H1 (cell line): ENCODE data around the gene SPTBN4. TPM values are rescaled to one million over a fixed set of nuclear protein-coding genes. Genes with fewer than 3 reads are reported as not detected.
A peak's percentile ranks its signal among the peaks of the same experiment; 100 is the strongest.

ENCODE experiments used
- CTCF ChIA-PET: fragments of 300-600 bp; sonication (Branson Sonifier 250); formaldehyde crosslinking; loops from one replicate; lab custom pipeline; 2021; ENCODE audit not compliant: partially characterized antibody; lab: Charles Lee
- POLR2A ChIA-PET: fragments of 300-600 bp; sonication (Branson Sonifier 250); formaldehyde crosslinking; loops from one replicate; lab custom pipeline; 2021; ENCODE audit warnings: inconsistent platforms; ENCODE audit not compliant: partially characterized antibody; lab: Charles Lee
- DNase-seq, 2 experiments: peaks; one replicate each; pipeline versions ENCODE4 v3.0.0 to v3.0.0-alpha.2; 2010 to 2022; ENCODE audit warnings: low spot score in 2 of 2, low read depth in 1 of 2, mixed read lengths in 1 of 2
- FAIRE-seq: peaks from 2 replicates; lab custom pipeline; 2011; peaks lifted over from hg19 to GRCh38; lab: Jason Lieb, UNC
- H2AFZ ChIP-seq: 2 replicates; pipeline ENCODE4 v1.8.1; 2012; ENCODE audit warnings: low read length, inconsistent platforms
- H2AK5ac ChIP-seq: 2 replicates; pipeline ENCODE4 v1.6.1; 2013; ENCODE audit warnings: low read depth, low read length
- H2BK120ac ChIP-seq: replicated peaks from 2 replicates; pipeline ENCODE3; 2013; ENCODE audit warnings: low read depth, low read length, inconsistent platforms
- H2BK12ac ChIP-seq: 2 replicates; pipeline ENCODE4 v1.6.1; 2013; ENCODE audit warnings: low read depth, low read length
- H2BK15ac ChIP-seq: 2 replicates; pipeline ENCODE4 v1.6.1; 2013; ENCODE audit warnings: low read length
- H2BK20ac ChIP-seq: 2 replicates; pipeline ENCODE4 v1.6.1; 2013; ENCODE audit warnings: low read length
- H2BK5ac ChIP-seq: 2 replicates; pipeline ENCODE4 v1.6.1; 2013; ENCODE audit warnings: low read depth, low read length
- H3K14ac ChIP-seq: 2 replicates; pipeline ENCODE4 v1.6.1; 2013; ENCODE audit warnings: inconsistent platforms; ENCODE audit not compliant: insufficient read length
- H3K18ac ChIP-seq: 2 replicates; pipeline ENCODE4 v1.6.1; 2013; ENCODE audit warnings: low read length; ENCODE audit errors: extremely low read depth
- H3K23ac ChIP-seq: 2 replicates; pipeline ENCODE4 v1.6.1; 2013; ENCODE audit warnings: inconsistent platforms; ENCODE audit not compliant: insufficient read length
- H3K23me2 ChIP-seq: 2 replicates; pipeline ENCODE4 v1.6.1; 2013; ENCODE audit warnings: low read depth, low read length
- H3K27ac ChIP-seq: 2 replicates; pipeline ENCODE4 v1.6.1; 2011; ENCODE audit warnings: low read depth, low read length, inconsistent platforms
- H3K27me3 ChIP-seq, 4 experiments: replicated peaks in 1 of 4; 1 replicate in 1 of 4; 2 replicates in 3 of 4; pipeline versions ENCODE4 v1.6.1 to v1.8.1; 2011 to 2013; ENCODE audit warnings: low read length in 3 of 4, mild to moderate bottlenecking in 3 of 4, inconsistent platforms in 2 of 4, mixed read lengths in 2 of 4, moderate library complexity in 1 of 4; ENCODE audit not compliant: control insufficient read depth in 3 of 4, insufficient read depth in 3 of 4; ENCODE audit errors: extremely low read depth in 1 of 4
- H3K36me3 ChIP-seq, 4 experiments: 2 replicates each; pipeline versions ENCODE4 v1.6.1 to v1.8.1; 2011 to 2013; ENCODE audit warnings: mild to moderate bottlenecking in 4 of 4, low read length in 3 of 4, moderate library complexity in 2 of 4, control low read depth in 1 of 4, inconsistent platforms in 1 of 4; ENCODE audit not compliant: insufficient read depth in 4 of 4, control insufficient read depth in 2 of 4
- H3K4ac ChIP-seq: replicated peaks from 2 replicates; pipeline ENCODE3; 2013; ENCODE audit warnings: low read length, low read depth, mixed read lengths, inconsistent platforms; ENCODE audit not compliant: insufficient read length
- H3K4me1 ChIP-seq, 4 experiments: replicated peaks in 1 of 4; 1 replicate in 1 of 4; 2 replicates in 3 of 4; pipeline versions ENCODE4 v1.6.1 to v1.8.1; 2011 to 2013; ENCODE audit warnings: low read length in 3 of 4, inconsistent platforms in 2 of 4, mixed read lengths in 1 of 4; ENCODE audit not compliant: insufficient read depth in 4 of 4, control insufficient read depth in 3 of 4
- H3K4me2 ChIP-seq, 2 experiments: 2 replicates each; pipeline versions ENCODE4 v1.6.1 to v1.8.1; 2011 to 2013; ENCODE audit warnings: low read depth in 2 of 2, low read length in 2 of 2, control low read depth in 1 of 2, inconsistent platforms in 1 of 2, mild to moderate bottlenecking in 1 of 2; ENCODE audit not compliant: insufficient read depth in 1 of 2
- H3K4me3 ChIP-seq, 4 experiments: fragments of 200-600, 300-600 bp in 1 of 4; sonication (generic), shearing (Covaris generic), sonication (Bioruptor Twin) in 1 of 4; 2 replicates each; pipeline versions ENCODE4 v1.5.1 to v1.8.1; 2011 to 2016; ENCODE audit warnings: low read length in 4 of 4, low read depth in 3 of 4, control low read depth in 2 of 4, inconsistent platforms in 2 of 4, mild to moderate bottlenecking in 2 of 4, mixed read lengths in 1 of 4, moderate library complexity in 1 of 4; ENCODE audit not compliant: insufficient read depth in 2 of 4; ENCODE audit errors: extremely low read depth in 1 of 4
- H3K56ac ChIP-seq: replicated peaks from 2 replicates; pipeline ENCODE3; 2013; ENCODE audit warnings: low read depth, mild to moderate bottlenecking, mixed read lengths, low read length, inconsistent platforms; ENCODE audit not compliant: insufficient read length
- H3K79me1 ChIP-seq: 2 replicates; pipeline ENCODE4 v1.6.1; 2013; ENCODE audit warnings: low read depth, low read length, control low read depth
- H3K79me2 ChIP-seq, 2 experiments: 2 replicates each; pipeline versions ENCODE4 v1.6.1 to v1.8.1; 2012 to 2013; ENCODE audit warnings: low read length in 2 of 2, mild to moderate bottlenecking in 2 of 2, inconsistent platforms in 1 of 2; ENCODE audit not compliant: insufficient read depth in 2 of 2, control insufficient read depth in 1 of 2
- H3K9ac ChIP-seq, 4 experiments: replicated peaks in 1 of 4; 1 replicate in 1 of 4; 2 replicates in 3 of 4; pipeline versions ENCODE4 v1.6.1 to v1.8.1; 2011 to 2013; ENCODE audit warnings: low read depth in 3 of 4, low read length in 3 of 4, control low read depth in 2 of 4, mild to moderate bottlenecking in 2 of 4, moderate library complexity in 2 of 4, inconsistent platforms in 1 of 4; ENCODE audit errors: extremely low read depth in 1 of 4
- H3K9me3 ChIP-seq, 2 experiments: 2 replicates each; pipeline versions ENCODE4 v1.6.1 to v1.8.1; 2012 to 2013; ENCODE audit warnings: mild to moderate bottlenecking in 2 of 2, moderate library complexity in 2 of 2, control low read depth in 1 of 2, inconsistent platforms in 1 of 2, low read depth in 1 of 2, low read length in 1 of 2, mixed read lengths in 1 of 2; ENCODE audit not compliant: insufficient read depth in 2 of 2
- H4K20me1 ChIP-seq, 2 experiments: replicated peaks in 1 of 2; 2 replicates each; pipeline versions ENCODE3 to v1.8.1; 2011 to 2013; ENCODE audit warnings: inconsistent platforms in 2 of 2, low read length in 2 of 2, mild to moderate bottlenecking in 1 of 2; ENCODE audit not compliant: insufficient read depth in 2 of 2, control insufficient read depth in 1 of 2
- H4K5ac ChIP-seq: 2 replicates; pipeline ENCODE4 v1.6.1; 2013; ENCODE audit warnings: low read length, low read depth, mixed read lengths, inconsistent platforms; ENCODE audit not compliant: insufficient read length
- H4K8ac ChIP-seq: 2 replicates; pipeline ENCODE4 v1.8.0; 2013; ENCODE audit warnings: mild to moderate bottlenecking, moderate library complexity, low read length, inconsistent platforms; ENCODE audit not compliant: insufficient read depth; ENCODE audit errors: extremely low read depth
- H4K91ac ChIP-seq: replicated peaks from 2 replicates; pipeline ENCODE3; 2013; ENCODE audit warnings: low read length, mixed read lengths, inconsistent platforms; ENCODE audit not compliant: insufficient read length
- CBX5 ChIP-seq: fragments of 300-800, 300-1000 bp; sonication (generic); IDR thresholded peaks from 2 replicates; pipeline ENCODE4 v1.7.1; 2016; ENCODE audit warnings: antibody characterized with exemption, low read length, low read depth
- HDAC6 ChIP-seq: IDR thresholded peaks from one replicate; pipeline ENCODE4 v1.7.1; 2012; ENCODE audit warnings: low read depth, mild to moderate bottlenecking, inconsistent platforms, low read length, moderate library complexity
- SIN3A ChIP-seq, 2 experiments: IDR thresholded peaks in 1 of 2; conservative IDR thresholded peaks in 1 of 2; 2 replicates each; pipeline ENCODE4 v1.6.1; 2011 to 2012; ENCODE audit warnings: low read length in 2 of 2, improper control_type of control experiment in 1 of 2, low read depth in 1 of 2, mild to moderate bottlenecking in 1 of 2
- YY1 ChIP-seq: IDR thresholded peaks from 2 replicates; pipeline ENCODE4 v1.6.1; 2011; ENCODE audit warnings: low read depth, mild to moderate bottlenecking, low read length
- WGBS, 2 experiments: shearing (Covaris generic) in 1 of 2; methylation state at CpG; one replicate each; pipeline versions ENCODE4 v1.1.6 to v1.1.7; 2013 to 2015; ENCODE audit warnings: low lambda C conversion rate in 2 of 2, mixed read lengths in 2 of 2, inconsistent platforms in 1 of 2, low coverage in 1 of 2, missing lambda C conversion rate in 1 of 2; ENCODE audit not compliant: insufficient replicate concordance in 2 of 2, insufficient coverage in 1 of 2, insufficient read length in 1 of 2; ENCODE audit errors: extremely low coverage in 1 of 2, missing lambda C conversion rate in 1 of 2; 5-methylcytosine and 5-hydroxymethylcytosine counted together
- polyA plus RNA-seq, 7 experiments: library from polyadenylated mRNA; depleted of rRNA in 3 of 7; stranded (reverse) in 5 of 7; unstranded in 2 of 7; fragments of >200 nt in 5 of 7; fragments of 200-250 nt in 2 of 7; gene quantifications; 1 replicate in 5 of 7; 2 replicates in 1 of 7; 4 replicates in 1 of 7; pipeline versions ENCODE4 v1.2.1 to v1.2.3, GENCODE V29; 2011 to 2013; ENCODE audit warnings: missing spikeins in 2 of 7, mixed read lengths in 2 of 7
- total RNA-seq: library from RNA; stranded (reverse); fragmentation: NEBNext Ultra II Directional; extraction: Animal tissue kit (Norgen Biotek cat#: 25700); gene quantifications from 2 replicates; pipeline ENCODE4 v1.2.1, GENCODE V29; 2021

Gene SPTBN4
- total and polyA plus RNA-seq, 2 of the 8 experiments (the other 6 are each of a cell fraction or from before 2014, with no cell fraction given), result 1.9 to 3.0 TPM

- no peaks in the 10 kb centered on the region for H3K79me1 ChIP-seq
- WGBS, 2 experiments, result 86% methylated on average over 12 of the region's 12 CpGs; no CpG with 5 or more reads in 1 of the 2 experiments
- no peak overlapping the region for H2AK5ac ChIP-seq
- no peak overlapping the region for H3K9ac ChIP-seq
- peak overlapping the region; percentile 18; the same call in 1 of the 2 replicates for H2BK5ac ChIP-seq
- peak overlapping the region; percentile 22 for H2BK120ac ChIP-seq
- no peak overlapping the region for H4K5ac ChIP-seq
- no peaks in the 10 kb centered on the region for H3K79me2 ChIP-seq
- no peak overlapping the region for H3K23ac ChIP-seq
- no peak overlapping the region for H3K4me2 ChIP-seq
- H3K18ac ChIP-seq, result no peak overlapping the region
- CTCF ChIA-PET, result interaction anchor here (1.1 to 2.2 kb wide), 3 partner anchors 14 to 80 kb away, joined by 3 to 7 read pairs (median 6); no protein-coding TSS in a partner anchor
- FAIRE-seq (no peak), DNase-seq (no peak)
- H4K91ac ChIP-seq, result no peak overlapping the region
- peaks cover 1% of the 10 kb centered on the region; the same call in 1 of the 2 replicates for H3K23me2 ChIP-seq
- POLR2A ChIA-PET, result interaction anchor here (0.5 kb wide), 1 partner anchor 118 kb away, joined by 4 read pairs; no protein-coding TSS in a partner anchor
- H3K9me3 ChIP-seq, result 0 out of 4 replicates have a peak, but pooled peaks cover 0 to under 1% of the 10 kb centered on the region in 2 experiments
- H3K4me3 ChIP-seq, result no peak overlapping the region
- H3K56ac ChIP-seq, result no peak overlapping the region
- no peak overlapping the region for H3K27ac ChIP-seq
- peaks cover 0 to 5% (median 4%) of the 10 kb centered on the region in 4 experiments; a peak in 4 of 7 replicates for H3K27me3 ChIP-seq
- no peak overlapping the region for H2BK20ac ChIP-seq
- no peaks in the 10 kb centered on the region for H3K36me3 ChIP-seq
- H3K14ac ChIP-seq, result no peak overlapping the region
- H2BK15ac ChIP-seq, result no peak overlapping the region
- H2AFZ ChIP-seq, result no peak overlapping the region
- H4K20me1 ChIP-seq, result no peaks in the 10 kb centered on the region
- no peaks in the 10 kb centered on the region for H3K4me1 ChIP-seq
- no peak overlapping the region for H2BK12ac ChIP-seq
- H3K4ac ChIP-seq, result no peak overlapping the region
- no peak overlapping the region for H4K8ac ChIP-seq
- TF ChIP-seq YY1 (no peak), SIN3A (conservative IDR thresholded peaks at IDR 0.05 in 1 of 2, IDR thresholded peaks at IDR 0.05 in 1 of 2; ENCODE audit: low read depth in 1 of 2, low read length in 2 of 2) (no peak), HDAC6 (no peak), CBX5 (no peak)
Observed at GRCh38 chr19:40497214-40497613, 30.4 kb downstream of the SPTBN4 start.
